OCI-LY1 (cell line): ENCODE results near the gene RELL1.

ENCODE experiments used
- H2AFZ ChIP-seq: fragments of 200-600 bp; sonication (generic), shearing (Covaris generic); 2 replicates; pipeline ENCODE4 v1.6.0; 2014; ENCODE audit warnings: antibody characterized with exemption, mild to moderate bottlenecking, low read length
- H3F3A ChIP-seq: fragments of 200-600 bp; sonication (generic), shearing (Covaris generic); 2 replicates; pipeline ENCODE4 v1.6.0; 2014; ENCODE audit warnings: mild to moderate bottlenecking, antibody characterized with exemption, low read length, moderate library complexity; ENCODE audit not compliant: insufficient read depth
- H3K27ac ChIP-seq: fragments of 200-600 bp; sonication (generic); 2 replicates; pipeline ENCODE4 v1.5.1; 2014; ENCODE audit warnings: low read length, mixed run types, mild to moderate bottlenecking, low read depth; ENCODE audit not compliant: poor library complexity, severe bottlenecking
- H3K27me3 ChIP-seq: fragments of 200-600 bp; sonication (generic); 2 replicates; pipeline ENCODE4 v1.6.0; 2014; ENCODE audit warnings: antibody characterized with exemption, mild to moderate bottlenecking, low read length, moderate library complexity; ENCODE audit not compliant: insufficient read depth
- H3K36me3 ChIP-seq: fragments of 200-600 bp; sonication (generic); 2 replicates; pipeline ENCODE4 v1.6.1; 2014; ENCODE audit warnings: mild to moderate bottlenecking, antibody characterized with exemption, low read length, moderate library complexity, mixed read lengths; ENCODE audit not compliant: insufficient read depth
- H3K4me1 ChIP-seq: fragments of 200-600 bp; sonication (generic); 2 replicates; pipeline ENCODE4 v1.5.1; 2014; ENCODE audit warnings: mild to moderate bottlenecking, low read length, moderate library complexity; ENCODE audit not compliant: insufficient read depth, severe bottlenecking
- H3K4me2 ChIP-seq: fragments of 200-600 bp; sonication (generic), shearing (Covaris generic); 2 replicates; pipeline ENCODE4 v1.6.1; 2014; ENCODE audit warnings: low read length
- H3K4me3 ChIP-seq: fragments of 200-600 bp; sonication (generic); 2 replicates; pipeline ENCODE4 v1.5.1; 2014; ENCODE audit warnings: low read length, low read depth, mild to moderate bottlenecking, mixed read lengths; ENCODE audit not compliant: poor library complexity, severe bottlenecking
- H3K79me2 ChIP-seq: fragments of 200-600 bp; shearing (Covaris generic); 2 replicates; pipeline ENCODE4 v1.6.1; 2016; ENCODE audit warnings: mixed run types, low read length, mixed read lengths; ENCODE audit not compliant: insufficient read depth
- H3K9ac ChIP-seq: fragments of 200-600 bp; sonication (generic), shearing (Covaris generic); 2 replicates; pipeline ENCODE4 v1.6.1; 2014; ENCODE audit warnings: mild to moderate bottlenecking, low read length, mixed read lengths
- H3K9me2 ChIP-seq: fragments of 200-600 bp; sonication (generic), shearing (Covaris generic); 2 replicates; pipeline ENCODE4 v1.6.1; 2014; ENCODE audit warnings: low read depth, mild to moderate bottlenecking, low read length, mixed read lengths
- H3K9me3 ChIP-seq: fragments of 200-600 bp; shearing (Covaris generic); 2 replicates; pipeline ENCODE4 v1.6.1; 2014; ENCODE audit warnings: low read length, mixed read lengths
- H4K20me1 ChIP-seq: fragments of 200-600 bp; sonication (generic), shearing (Covaris generic); 2 replicates; pipeline ENCODE4 v1.6.0; 2016; ENCODE audit warnings: mild to moderate bottlenecking, low read length; ENCODE audit not compliant: insufficient read depth
- EZH2 ChIP-seq: fragments of 200-600 bp; sonication (generic), shearing (Covaris generic); IDR thresholded peaks from 2 replicates; pipeline ENCODE4 v1.8.0; 2017; ENCODE audit warnings: borderline replicate concordance, mixed run types, mild to moderate bottlenecking, antibody characterized with exemption, low read length, moderate library complexity, mixed read lengths
- TF ChIP-seq, protein P1 (sequence below): fragments of 200-600 bp; sonication (generic), shearing (Covaris generic); IDR thresholded peaks from 2 replicates; pipeline ENCODE4 v1.5.1; 2017; ENCODE audit warnings: mild to moderate bottlenecking, antibody characterized with exemption, low read length, moderate library complexity, mixed read lengths

Gene RELL1

GRCh38 chr4:37584493-37585060 is 101.6 kb downstream of the RELL1 start:
- Histone ChIP-seq H3K79me2 (no peaks in the 10 kb centered on the region), H3K4me2 (no peak overlapping the region), H3K27me3 (no peaks in the 10 kb centered on the region), H3K4me3 (no peak overlapping the region), H3K36me3 (no peaks in the 10 kb centered on the region), H3K27ac (no peak overlapping the region), H3K9me2 (no peaks in the 10 kb centered on the region), H3K4me1 (no peaks in the 10 kb centered on the region), H3K9ac (no peak overlapping the region), H4K20me1 (no peaks in the 10 kb centered on the region), H2AFZ (no peak overlapping the region), H3K9me3 (no peaks in the 10 kb centered on the region; the same call in 1 of the 2 replicates), H3F3A (no peaks in the 10 kb centered on the region)
- TF ChIP-seq, protein P1, sequence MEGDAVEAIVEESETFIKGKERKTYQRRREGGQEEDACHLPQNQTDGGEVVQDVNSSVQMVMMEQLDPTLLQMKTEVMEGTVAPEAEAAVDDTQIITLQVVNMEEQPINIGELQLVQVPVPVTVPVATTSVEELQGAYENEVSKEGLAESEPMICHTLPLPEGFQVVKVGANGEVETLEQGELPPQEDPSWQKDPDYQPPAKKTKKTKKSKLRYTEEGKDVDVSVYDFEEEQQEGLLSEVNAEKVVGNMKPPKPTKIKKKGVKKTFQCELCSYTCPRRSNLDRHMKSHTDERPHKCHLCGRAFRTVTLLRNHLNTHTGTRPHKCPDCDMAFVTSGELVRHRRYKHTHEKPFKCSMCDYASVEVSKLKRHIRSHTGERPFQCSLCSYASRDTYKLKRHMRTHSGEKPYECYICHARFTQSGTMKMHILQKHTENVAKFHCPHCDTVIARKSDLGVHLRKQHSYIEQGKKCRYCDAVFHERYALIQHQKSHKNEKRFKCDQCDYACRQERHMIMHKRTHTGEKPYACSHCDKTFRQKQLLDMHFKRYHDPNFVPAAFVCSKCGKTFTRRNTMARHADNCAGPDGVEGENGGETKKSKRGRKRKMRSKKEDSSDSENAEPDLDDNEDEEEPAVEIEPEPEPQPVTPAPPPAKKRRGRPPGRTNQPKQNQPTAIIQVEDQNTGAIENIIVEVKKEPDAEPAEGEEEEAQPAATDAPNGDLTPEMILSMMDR = no peak
- TF ChIP-seq EZH2 = no peak

GRCh38 chr4:37584071-37584470 is 102.1 kb downstream of the RELL1 start:
- Histone ChIP-seq H3F3A (no peaks in the 10 kb centered on the region), H3K79me2 (no peaks in the 10 kb centered on the region), H4K20me1 (no peaks in the 10 kb centered on the region), H3K9me2 (no peaks in the 10 kb centered on the region), H3K9me3 (no peaks in the 10 kb centered on the region; the same call in 1 of the 2 replicates), H3K4me1 (no peaks in the 10 kb centered on the region), H3K27me3 (no peaks in the 10 kb centered on the region), H3K4me3 (no peak overlapping the region), H3K9ac (no peak overlapping the region), H3K36me3 (no peaks in the 10 kb centered on the region), H2AFZ (no peak overlapping the region), H3K27ac (no peak overlapping the region), H3K4me2 (no peak overlapping the region)
- TF ChIP-seq EZH2 = no peak
- TF ChIP-seq, protein P1 = no peak

GRCh38 chr4:37573566-37573965 is 112.6 kb downstream of the RELL1 start:
- H3K27me3 ChIP-seq = no peaks in the 10 kb centered on the region
- no peak overlapping the region for H3K9ac ChIP-seq
- H3K4me2 ChIP-seq = no peak overlapping the region
- H3K4me3 ChIP-seq = no peak overlapping the region
- H3K9me2 ChIP-seq = no peaks in the 10 kb centered on the region
- H2AFZ ChIP-seq = no peak overlapping the region
- H3K79me2 ChIP-seq = no peaks in the 10 kb centered on the region
- no peaks in the 10 kb centered on the region; the same call in 1 of the 2 replicates for H3K9me3 ChIP-seq
- H3K36me3 ChIP-seq = no peaks in the 10 kb centered on the region
- H3K4me1 ChIP-seq = no peaks in the 10 kb centered on the region
- TF ChIP-seq, protein P1 = no peak
- no peak for TF ChIP-seq EZH2
- no peak overlapping the region for H3K27ac ChIP-seq
- H3F3A ChIP-seq = no peaks in the 10 kb centered on the region
- H4K20me1 ChIP-seq = no peaks in the 10 kb centered on the region
